ENCODE results near the gene EHBP1L1. TPM values are rescaled to one million over a fixed set of nuclear protein-coding genes. Genes with fewer than 3 reads are reported as not detected.

The EHBP1L1 gene
- polyA plus RNA-seq, 2 of the 4 experiments (the other 2 are of a cell fraction) = 11.6 to 43.8 TPM

GRCh38 chr11:65607614-65608426, 32.0 kb downstream of the EHBP1L1 start:
- ChIA-PET CTCF (interaction anchor here (1.1 to 20.1 kb wide), 4 partner anchors 18 to 66 kb away, joined by 3 to 249 read pairs (median 5); partner anchors contain the start of gene KCNK7), POLR2A (no interaction called here)
- Histone ChIP-seq H3K9me3 (no peaks in the 10 kb centered on the region), H3K4me2 (no peak overlapping the region), H3K4me3 (no peak overlapping the region), H3K27ac (no peak overlapping the region), H3K4me1 (peaks cover 30% of the 10 kb centered on the region)
- no peak for ATAC-seq
- DNase-seq (ENCODE audit: low read depth in 1 of 2, low spot score in 1 of 2) = no peak
- 94% methylated on average over 34 of the region's 37 CpGs for WGBS (ENCODE audit: missing lambda C conversion rate)
- TF ChIP-seq JUNB (IDR thresholded peaks at IDR 0.05) = no peak
- no peak for TF ChIP-seq NPAS2 (CRISPR knock-in tag; IDR thresholded peaks at IDR 0.05; ENCODE audit: borderline replicate concordance)
- no peak for TF ChIP-seq HEYL (CRISPR knock-in tag; IDR thresholded peaks at IDR 0.05)
- TF ChIP-seq POLR2AphosphoS2 (conservative IDR thresholded peaks at IDR 0.05; ENCODE audit: low read length) = no peak
- TF ChIP-seq ZFP36 (IDR thresholded peaks at IDR 0.05; ENCODE audit: borderline replicate concordance, partially characterized antibody) = no peak
- TF ChIP-seq ZNF302 (CRISPR knock-in tag; IDR thresholded peaks at IDR 0.05) = no peak
- no peak for TF ChIP-seq EHMT2 (IDR thresholded peaks at IDR 0.05; ENCODE audit: low read depth)
- TF ChIP-seq PBX3 (IDR thresholded peaks at IDR 0.05) = no peak
- FAIRE-seq = no peak

GRCh38 chr11:65609229-65609628, 33.4 kb downstream of the EHBP1L1 start:
- DNase-seq (ENCODE audit: low read depth in 1 of 2, low spot score in 1 of 2) (no peak), ATAC-seq (no peak), FAIRE-seq (no peak)
- no peak overlapping the region for H3K4me3 ChIP-seq
- CTCF ChIA-PET = interaction anchor here (1.2 to 20.1 kb wide), 6 partner anchors 11 to 276 kb away, joined by 3 to 249 read pairs (median 4); partner anchors contain the start of gene KCNK7
- TF ChIP-seq CEBPB (IDR thresholded peaks at IDR 0.05) (no peak), ZC3H11A (IDR thresholded peaks at IDR 0.05) (no peak), EHF (CRISPR knock-in tag; IDR thresholded peaks at IDR 0.05) (no peak), RARB (CRISPR knock-in tag; IDR thresholded peaks at IDR 0.05) (no peak), PHF8 (IDR thresholded peaks at IDR 0.05; ENCODE audit: borderline replicate concordance, low read depth) (no peak), GATA3 (IDR thresholded peaks at IDR 0.05; ENCODE audit: borderline replicate concordance) (no peak), TFCP2L1 (CRISPR knock-in tag; IDR thresholded peaks at IDR 0.05) (no peak), RNF2 (IDR thresholded peaks at IDR 0.05; ENCODE audit: borderline replicate concordance, low read depth) (no peak), CHD4 (IDR thresholded peaks at IDR 0.05; ENCODE audit: borderline replicate concordance) (no peak), REST (IDR thresholded peaks at IDR 0.05) (no peak), HOXA7 (CRISPR knock-in tag; IDR thresholded peaks at IDR 0.05) (no peak), KDM1A (IDR thresholded peaks at IDR 0.05; ENCODE audit: low read depth) (no peak), JUNB (IDR thresholded peaks at IDR 0.05) (no peak), NPAS2 (CRISPR knock-in tag; IDR thresholded peaks at IDR 0.05; ENCODE audit: borderline replicate concordance) (no peak), EHMT2 (IDR thresholded peaks at IDR 0.05; ENCODE audit: low read depth) (no peak), ZFP36 (IDR thresholded peaks at IDR 0.05; ENCODE audit: borderline replicate concordance, partially characterized antibody) (no peak), TP53 (CRISPR knock-in tag; IDR thresholded peaks at IDR 0.05) (no peak), BCL3 (IDR thresholded peaks at IDR 0.05) (no peak), E2F6 (IDR thresholded peaks at IDR 0.05; ENCODE audit: borderline replicate concordance, low read depth) (no peak), SMC3 (IDR thresholded peaks at IDR 0.05) (no peak)
- WGBS (ENCODE audit: missing lambda C conversion rate) = 91% methylated on average over 3 of the region's 3 CpGs
- H3K4me1 ChIP-seq = peaks cover 35% of the 10 kb centered on the region
- no peak overlapping the region for H3K27ac ChIP-seq
- POLR2A ChIA-PET = no interaction called here
- H3K9me3 ChIP-seq = no peaks in the 10 kb centered on the region
- H3K4me2 ChIP-seq = no peak overlapping the region

Data from A549 (cell line).